HG03095 (cell line): Measurements from ENCODE around the gene MAGOH.

Source experiments
- ATAC-seq: cut with Tn5 transposase; IDR thresholded peaks from one replicate; pipeline ENCODE4 v1.9.1; 2021; ENCODE audit warnings: moderate library complexity; ENCODE audit not compliant: unreplicated experiment

Gene MAGOH

GRCh38 chr1:53271446-53272090 lies 33.2 kb upstream of the MAGOH start:
- no peak for ATAC-seq

GRCh38 chr1:53270873-53271272 lies 32.6 kb upstream of the MAGOH start:
- ATAC-seq, result no peak

- ATAC-seq, result no peak
Measured at GRCh38 chr1:53270107-53270506, 31.8 kb upstream of the MAGOH start.

GRCh38 chr1:53267761-53268160 lies 29.4 kb upstream of the MAGOH start:
- ATAC-seq, result no peak

- no peak for ATAC-seq
Measured at GRCh38 chr1:53266038-53266437, 27.7 kb upstream of the MAGOH start.

GRCh38 chr1:53265581-53265980 lies 27.3 kb upstream of the MAGOH start:
- ATAC-seq, result no peak

- no peak for ATAC-seq
Measured at GRCh38 chr1:53264048-53264447, 25.7 kb upstream of the MAGOH start.

GRCh38 chr1:53262000-53262399 lies 23.7 kb upstream of the MAGOH start:
- ATAC-seq, result no peak

GRCh38 chr1:53260631-53261247 lies 22.4 kb upstream of the MAGOH start:
- no peak for ATAC-seq

GRCh38 chr1:53259932-53260331 lies 21.6 kb upstream of the MAGOH start:
- no peak for ATAC-seq

- no peak for ATAC-seq
Measured at GRCh38 chr1:53258216-53258615, 19.9 kb upstream of the MAGOH start.

GRCh38 chr1:53257454-53258081 lies 19.2 kb upstream of the MAGOH start:
- no peak for ATAC-seq

- ATAC-seq, result no peak
Measured at GRCh38 chr1:53256511-53257453, 18.5 kb upstream of the MAGOH start.

- ATAC-seq, result no peak
Measured at GRCh38 chr1:53255031-53255430, 16.7 kb upstream of the MAGOH start.

- ATAC-seq, result no peak
Measured at GRCh38 chr1:53254011-53254640, 15.8 kb upstream of the MAGOH start.

GRCh38 chr1:53250325-53250724 lies 12.0 kb upstream of the MAGOH start:
- ATAC-seq, result no peak

- no peak for ATAC-seq
Measured at GRCh38 chr1:53249706-53250105, 11.4 kb upstream of the MAGOH start.

- no peak for ATAC-seq
Measured at GRCh38 chr1:53246261-53247134, 8.2 kb upstream of the MAGOH start.

GRCh38 chr1:53244141-53244540 lies 5.8 kb upstream of the MAGOH start:
- no peak for ATAC-seq

- ATAC-seq, result no peak
Measured at GRCh38 chr1:53242381-53242780, 4.1 kb upstream of the MAGOH start.
